HTR-8/SVneo (cell line): ENCODE data around the gene VPS35L.

ENCODE experiments used
- DNase-seq: peaks from one replicate; pipeline ENCODE4 v3.0.0; 2011; ENCODE audit warnings: low spot score, mixed read lengths; ENCODE audit not compliant: insufficient read length
- FAIRE-seq: peaks from 2 replicates; lab custom pipeline; 2011; peaks lifted over from hg19 to GRCh38; lab: Jason Lieb, UNC

Gene VPS35L

GRCh38 chr16:19555186-19555937 lies at the start of gene VPS35L:
TSS of gene VPS35L (plus strand) at chr16:19555703. CDS start at chr16:19555730, 27 bp downstream.
- FAIRE-seq (peak; percentile 88), DNase-seq (peak; percentile 93)

GRCh38 chr16:19506965-19507364 lies 48.5 kb upstream of the VPS35L start:
- FAIRE-seq (no peak), DNase-seq (no peak)

GRCh38 chr16:19507867-19508266 lies 47.6 kb upstream of the VPS35L start:
- no peak for DNase-seq
- no peak for FAIRE-seq

GRCh38 chr16:19512297-19512696 lies 43.2 kb upstream of the VPS35L start:
- no peak for FAIRE-seq
- DNase-seq = no peak

GRCh38 chr16:19513377-19514053 lies 42.0 kb upstream of the VPS35L start:
- DNase-seq (no peak), FAIRE-seq (no peak)

GRCh38 chr16:19515757-19516156 lies 39.7 kb upstream of the VPS35L start:
- DNase-seq (no peak), FAIRE-seq (no peak)

GRCh38 chr16:19517424-19518089 lies 37.9 kb upstream of the VPS35L start:
- FAIRE-seq = no peak
- no peak for DNase-seq

- no peak for DNase-seq
- no peak for FAIRE-seq
Observed at GRCh38 chr16:19518388-19518787, 37.1 kb upstream of the VPS35L start.

- DNase-seq (no peak), FAIRE-seq (no peak)
Observed at GRCh38 chr16:19520861-19521331, 34.6 kb upstream of the VPS35L start.

GRCh38 chr16:19521471-19522396 lies 33.8 kb upstream of the VPS35L start, which contains the start of gene GDE1:
TSS of gene GDE1 (minus strand) at chr16:19522098. CDS start at chr16:19521964, 134 bp downstream.
- no peak for FAIRE-seq
- peak; percentile 91 for DNase-seq

- FAIRE-seq = no peak
- no peak for DNase-seq
Observed at GRCh38 chr16:19522397-19522732, 33.1 kb upstream of the VPS35L start.

- DNase-seq (no peak), FAIRE-seq (no peak)
Observed at GRCh38 chr16:19522760-19523159, 32.7 kb upstream of the VPS35L start.

- DNase-seq = no peak
- no peak for FAIRE-seq
Observed at GRCh38 chr16:19523184-19523558, 32.3 kb upstream of the VPS35L start.

- FAIRE-seq (no peak), DNase-seq (peak; percentile 89)
Observed at GRCh38 chr16:19523559-19524355, 31.7 kb upstream of the VPS35L start, which contains the start of gene CCP110. TSS of gene CCP110 (plus strand) at chr16:19523942. CDS start at chr16:19527882, 3,940 bp downstream.

- DNase-seq (no peak), FAIRE-seq (no peak)
Observed at GRCh38 chr16:19524356-19524615, 31.2 kb upstream of the VPS35L start.

GRCh38 chr16:19524616-19525384 lies 30.7 kb upstream of the VPS35L start:
- no peak for FAIRE-seq
- DNase-seq = no peak

- FAIRE-seq (no peak), DNase-seq (no peak)
Observed at GRCh38 chr16:19525385-19525723, 30.1 kb upstream of the VPS35L start.

GRCh38 chr16:19527161-19527560 lies 28.3 kb upstream of the VPS35L start:
- DNase-seq (no peak), FAIRE-seq (no peak)

GRCh38 chr16:19528666-19529065 lies 26.8 kb upstream of the VPS35L start:
- no peak for DNase-seq
- no peak for FAIRE-seq
